NB4 (cell line): ENCODE results near the gene OR5AU1.

ENCODE experiments used
- MYC ChIP-seq: IDR thresholded peaks from 2 replicates; pipeline ENCODE4 v1.6.1; 2011; ENCODE audit warnings: low read depth, low read length
- POLR2A ChIP-seq: IDR thresholded peaks from 2 replicates; pipeline ENCODE4 v1.6.1; 2011; ENCODE audit warnings: mild to moderate bottlenecking; ENCODE audit not compliant: insufficient read length; ENCODE audit errors: extremely low read depth
- TF ChIP-seq, protein P1 (sequence below): IDR thresholded peaks from one replicate; pipeline ENCODE4 v1.5.1; 2012; ENCODE audit warnings: low read depth, low read length

- TF ChIP-seq, protein P1, sequence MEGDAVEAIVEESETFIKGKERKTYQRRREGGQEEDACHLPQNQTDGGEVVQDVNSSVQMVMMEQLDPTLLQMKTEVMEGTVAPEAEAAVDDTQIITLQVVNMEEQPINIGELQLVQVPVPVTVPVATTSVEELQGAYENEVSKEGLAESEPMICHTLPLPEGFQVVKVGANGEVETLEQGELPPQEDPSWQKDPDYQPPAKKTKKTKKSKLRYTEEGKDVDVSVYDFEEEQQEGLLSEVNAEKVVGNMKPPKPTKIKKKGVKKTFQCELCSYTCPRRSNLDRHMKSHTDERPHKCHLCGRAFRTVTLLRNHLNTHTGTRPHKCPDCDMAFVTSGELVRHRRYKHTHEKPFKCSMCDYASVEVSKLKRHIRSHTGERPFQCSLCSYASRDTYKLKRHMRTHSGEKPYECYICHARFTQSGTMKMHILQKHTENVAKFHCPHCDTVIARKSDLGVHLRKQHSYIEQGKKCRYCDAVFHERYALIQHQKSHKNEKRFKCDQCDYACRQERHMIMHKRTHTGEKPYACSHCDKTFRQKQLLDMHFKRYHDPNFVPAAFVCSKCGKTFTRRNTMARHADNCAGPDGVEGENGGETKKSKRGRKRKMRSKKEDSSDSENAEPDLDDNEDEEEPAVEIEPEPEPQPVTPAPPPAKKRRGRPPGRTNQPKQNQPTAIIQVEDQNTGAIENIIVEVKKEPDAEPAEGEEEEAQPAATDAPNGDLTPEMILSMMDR, result no peak
- TF ChIP-seq POLR2A, result no peak
- no peak for TF ChIP-seq MYC
These were observed 38.7 kb upstream of the OR5AU1 start for GRCh38 chr14:21194597-21194996.
